Caki2 (cell line): ENCODE measurements around the gene GABRD. TPM values are rescaled to one million over a fixed set of nuclear protein-coding genes. Genes with fewer than 3 reads are reported as not detected.

Experiments used
- DNase-seq: peaks from one replicate; pipeline ENCODE4 v3.0.0-alpha.2; 2015; ENCODE audit warnings: low read depth
- in situ Hi-C: cut with HindIII; loops from 2 replicates; pipeline ENCODE4 v1.10.0; 2016; ENCODE audit warnings: low sequenced_read_pairs, low pct_unique_long_range_greater_than_20kb, mixed read lengths
- total RNA-seq: library from RNA; depleted of rRNA; stranded (reverse); fragments of >200 nt; shearing (Covaris generic); gene quantifications from 2 replicates; pipeline ENCODE4 v1.2.3, GENCODE V29; 2014; ENCODE audit warnings: low replicate concordance

Gene GABRD
- total RNA-seq, 1 experiment from 2014 or later: 0.74 TPM

- no peak for DNase-seq
- in situ Hi-C loops: no loop called here
These were observed 11.1 kb downstream of the GABRD start for GRCh38 chr1:2030076-2030871.

GRCh38 chr1:2031546-2032540 is 12.7 kb downstream of the GABRD start:
- no peak for DNase-seq
- in situ Hi-C loops: no loop called here

GRCh38 chr1:2032737-2033136 is 13.6 kb downstream of the GABRD start:
- DNase-seq: no peak
- in situ Hi-C loops: no loop called here

GRCh38 chr1:2033165-2033564 is 14.0 kb downstream of the GABRD start:
- in situ Hi-C loops: no loop called here
- DNase-seq: no peak

- in situ Hi-C loops: no loop called here
- no peak for DNase-seq
These were observed 17.1 kb downstream of the GABRD start for GRCh38 chr1:2036287-2036686.

GRCh38 chr1:2037314-2037979 is 18.3 kb downstream of the GABRD start:
- DNase-seq: no peak
- in situ Hi-C loops: no loop called here

GRCh38 chr1:2038229-2038628 is 19.1 kb downstream of the GABRD start:
- no peak for DNase-seq
- in situ Hi-C loops: no loop called here

- in situ Hi-C loops: no loop called here
- no peak for DNase-seq
These were observed 20.1 kb downstream of the GABRD start for GRCh38 chr1:2039251-2039650.

- no peak for DNase-seq
- in situ Hi-C loops: no loop called here
These were observed 22.2 kb downstream of the GABRD start for GRCh38 chr1:2041305-2041704.

- in situ Hi-C loops: no loop called here
- DNase-seq: no peak
These were observed 22.7 kb downstream of the GABRD start for GRCh38 chr1:2041887-2042286.

- in situ Hi-C loops: no loop called here
These were observed 24.0 kb downstream of the GABRD start for GRCh38 chr1:2042830-2043773.

GRCh38 chr1:2043886-2044285 is 24.7 kb downstream of the GABRD start:
- in situ Hi-C loops: no loop called here
- no peak for DNase-seq

More at GRCh38 chr1:2042830-2043773, 24.0 kb downstream of the GABRD start:
- DNase-seq: no peak

- DNase-seq: peak; percentile 60
- in situ Hi-C loops: no loop called here
These were observed 25.6 kb downstream of the GABRD start for GRCh38 chr1:2044510-2045319.

GRCh38 chr1:2045468-2046173 is 26.5 kb downstream of the GABRD start:
- in situ Hi-C loops: no loop called here
- DNase-seq: no peak

- peak; percentile 39 for DNase-seq
- in situ Hi-C loops: no loop called here
These were observed 27.2 kb downstream of the GABRD start for GRCh38 chr1:2046174-2046917.
